Right lobe of liver (tissue), 4 donors: Measurements from ENCODE around the gene SLC33A1.

ENCODE experiments used
- CTCF ChIP-seq, 4 donors: fragments of 200-600 bp in 3 of 4; fragments of 450-650 bp in 1 of 4; IDR thresholded peaks; one replicate each; pipeline versions ENCODE4 v1.5.1 to v1.8.0; 2016 to 2022; ENCODE audit warnings: antibody characterized with exemption in 4 of 4, mild to moderate bottlenecking in 2 of 4
- POLR2A ChIP-seq: fragments of 450-650 bp; IDR thresholded peaks from one replicate; pipeline ENCODE4 v1.6.1; 2017; ENCODE audit warnings: antibody characterized with exemption, mild to moderate bottlenecking
- donor health status: DM: no; HTN: no; CAD: no.
- donor health status: DM: no; HTN: no; CAD: no.
- donor health status: DM: no; HTN: yes; CAD: no.

- TF ChIP-seq CTCF (IDR thresholded peaks at IDR 0.05) = no peak
- TF ChIP-seq POLR2A = no peak
Measured at GRCh38 chr3:155852341-155852740, 1.9 kb downstream of the SLC33A1 start.
